HG03097 (cell line): ENCODE data around the gene RNH1.

Experiments used
- ATAC-seq: cut with Tn5 transposase; IDR thresholded peaks from one replicate; pipeline ENCODE4 v1.9.1; 2021; ENCODE audit not compliant: unreplicated experiment, low FRiP score

The RNH1 gene

GRCh38 chr11:501001-501682 is 5.9 kb downstream of the RNH1 start:
- ATAC-seq: no peak

- no peak for ATAC-seq
These were observed 7.6 kb downstream of the RNH1 start for GRCh38 chr11:499201-500076.

GRCh38 chr11:498297-499181 is 8.5 kb downstream of the RNH1 start:
- no peak for ATAC-seq

GRCh38 chr11:497565-498296 is 9.3 kb downstream of the RNH1 start:
- ATAC-seq: no peak

- ATAC-seq: no peak
These were observed 10.0 kb downstream of the RNH1 start for GRCh38 chr11:496834-497564.

GRCh38 chr11:495537-495931 is 11.5 kb downstream of the RNH1 start:
- ATAC-seq: no peak

GRCh38 chr11:494761-495536 is 12.1 kb downstream of the RNH1 start:
- no peak for ATAC-seq

- ATAC-seq: no peak
These were observed 14.4 kb downstream of the RNH1 start for GRCh38 chr11:492427-493226.

- no peak for ATAC-seq
These were observed 15.7 kb downstream of the RNH1 start for GRCh38 chr11:491358-491757.

GRCh38 chr11:490930-491260 is 16.1 kb downstream of the RNH1 start:
- no peak for ATAC-seq

GRCh38 chr11:490186-490929 is 16.7 kb downstream of the RNH1 start:
- no peak for ATAC-seq

- no peak for ATAC-seq
These were observed 17.3 kb downstream of the RNH1 start for GRCh38 chr11:489610-490185.

- ATAC-seq: no peak
These were observed 18.1 kb downstream of the RNH1 start for GRCh38 chr11:488992-489391.

- no peak for ATAC-seq
These were observed 18.5 kb downstream of the RNH1 start for GRCh38 chr11:488579-488978.

- no peak for ATAC-seq
These were observed 19.0 kb downstream of the RNH1 start for GRCh38 chr11:488062-488461.

GRCh38 chr11:487571-488021 is 19.4 kb downstream of the RNH1 start:
- ATAC-seq: no peak

GRCh38 chr11:486189-486588 is 20.9 kb downstream of the RNH1 start:
- no peak for ATAC-seq
